IPS DF 19.7 (cell line): ENCODE results near the gene FES.

Experiments
- DNase-seq: peaks from one replicate; pipeline ENCODE4 v3.0.0-alpha.2; 2013; ENCODE audit warnings: low read depth, low spot score

FES gene

GRCh38 chr15:90876046-90876445, 8.3 kb upstream of the FES start:
- DNase-seq: no peak

GRCh38 chr15:90876512-90877170, 7.7 kb upstream of the FES start:
- DNase-seq: no peak

GRCh38 chr15:90877315-90877714, 7.0 kb upstream of the FES start:
- no peak for DNase-seq

GRCh38 chr15:90877996-90878395, 6.3 kb upstream of the FES start:
- DNase-seq: no peak

GRCh38 chr15:90878660-90879059, 5.6 kb upstream of the FES start:
- DNase-seq: no peak

- DNase-seq: no peak
Observed at GRCh38 chr15:90879730-90880366, 4.5 kb upstream of the FES start.

GRCh38 chr15:90880381-90881145, 3.7 kb upstream of the FES start:
- DNase-seq: no peak

- DNase-seq: no peak
Observed at GRCh38 chr15:90881181-90881977, 2.9 kb upstream of the FES start.

GRCh38 chr15:90881978-90882721, 2.2 kb upstream of the FES start:
- DNase-seq: no peak

- no peak for DNase-seq
Observed at GRCh38 chr15:90882781-90883525, 1.4 kb upstream of the FES start.

GRCh38 chr15:90883526-90883975, 753 bp upstream of the FES start:
- DNase-seq: no peak

GRCh38 chr15:90884719-90885431, 571 bp downstream of the FES start:
- DNase-seq: no peak

GRCh38 chr15:90885432-90886290, 1.4 kb downstream of the FES start:
- no peak for DNase-seq

GRCh38 chr15:90886291-90886614, 1.9 kb downstream of the FES start:
- DNase-seq: no peak

- DNase-seq: no peak
Observed at GRCh38 chr15:90887037-90887481, 2.8 kb downstream of the FES start.

- DNase-seq: no peak
Observed at GRCh38 chr15:90889313-90889730, 5.0 kb downstream of the FES start.

- no peak for DNase-seq
Observed at GRCh38 chr15:90889736-90890456, 5.6 kb downstream of the FES start.

- DNase-seq: no peak
Observed at GRCh38 chr15:90890839-90891238, 6.5 kb downstream of the FES start.
